Neural progenitor cell (in vitro differentiated cells): ENCODE data around the gene C1RL. TPM values are rescaled to one million over a fixed set of nuclear protein-coding genes. Genes with fewer than 3 reads are reported as not detected.
A peak's percentile ranks its signal among the peaks of the same experiment; 100 is the strongest.

Experiments used
- DNase-seq: peaks from one replicate; pipeline ENCODE4 v3.0.0-alpha.2; 2016; ENCODE audit warnings: low spot score
- H2AFZ ChIP-seq: fragments of 200-600 bp; sonication (generic); replicated peaks from 2 replicates; pipeline ENCODE4 v1.6.1; 2016; ENCODE audit warnings: antibody characterized with exemption
- H3F3A ChIP-seq: fragments of 200-600 bp; sonication (generic); 2 replicates; pipeline ENCODE4 v1.6.1; 2016; ENCODE audit warnings: antibody characterized with exemption, low read depth
- H3K27ac ChIP-seq: fragments of 200-600 bp; sonication (generic); 2 replicates; pipeline ENCODE4 v1.5.1; 2016; ENCODE audit warnings: mild to moderate bottlenecking
- H3K27me3 ChIP-seq: fragments of 200-600 bp; sonication (generic); 2 replicates; pipeline ENCODE4 v1.6.1; 2016; ENCODE audit warnings: mild to moderate bottlenecking, moderate library complexity
- H3K36me3 ChIP-seq: fragments of 200-600 bp; sonication (generic); 2 replicates; pipeline ENCODE4 v1.5.1; 2016
- H3K4me1 ChIP-seq: fragments of 200-600 bp; sonication (generic); 2 replicates; pipeline ENCODE4 v1.6.1; 2016; ENCODE audit warnings: mixed run types
- H3K4me2 ChIP-seq: fragments of 200-600 bp; sonication (generic); 2 replicates; pipeline ENCODE4 v1.6.1; 2016
- H3K4me3 ChIP-seq: fragments of 200-600 bp; sonication (generic); 2 replicates; pipeline ENCODE4 v1.5.1; 2016
- H3K79me2 ChIP-seq: fragments of 200-600 bp; sonication (generic); 2 replicates; pipeline ENCODE4 v1.6.1; 2016; ENCODE audit warnings: low read depth
- H3K9ac ChIP-seq: fragments of 200-600 bp; sonication (generic); 2 replicates; pipeline ENCODE4 v1.6.1; 2016
- H3K9me3 ChIP-seq: fragments of 200-600 bp; sonication (generic); 2 replicates; pipeline ENCODE4 v1.5.1; 2016; ENCODE audit warnings: low read depth
- H4K20me1 ChIP-seq: fragments of 200-600 bp; sonication (generic); 2 replicates; pipeline ENCODE4 v1.6.1; 2016; ENCODE audit warnings: low read depth
- H3K27ac Mint-ChIP-seq: 3 replicates; pipeline ENCODE4 v1.8.0; 2021; ENCODE audit warnings: mixed read lengths
- H3K27me3 Mint-ChIP-seq: 2 replicates; pipeline ENCODE4 v1.8.0; 2022; ENCODE audit warnings: low read depth, mild to moderate bottlenecking, inconsistent platforms, moderate library complexity, mixed read lengths; ENCODE audit not compliant: insufficient read depth
- H3K36me3 Mint-ChIP-seq: 3 replicates; pipeline ENCODE4 v1.8.0; 2021; ENCODE audit warnings: mixed read lengths
- H3K4me1 Mint-ChIP-seq: 3 replicates; pipeline ENCODE4 v1.8.0; 2021; ENCODE audit warnings: mixed read lengths
- H3K4me3 Mint-ChIP-seq: 3 replicates; pipeline ENCODE4 v1.8.0; 2021; ENCODE audit warnings: mild to moderate bottlenecking, moderate library complexity, mixed read lengths
- H3K9me3 Mint-ChIP-seq: 3 replicates; pipeline ENCODE4 v1.8.0; 2020; ENCODE audit warnings: mixed read lengths
- EZH2 ChIP-seq: fragments of 200-600 bp; sonication (generic); IDR thresholded peaks from 2 replicates; pipeline ENCODE4 v1.6.1; 2017; ENCODE audit warnings: antibody characterized with exemption, mild to moderate bottlenecking, moderate library complexity
- EZH2phosphoT487 ChIP-seq: fragments of 200-600 bp; sonication (generic); IDR thresholded peaks from 2 replicates; pipeline ENCODE4 v1.6.1; 2017; ENCODE audit warnings: antibody characterized with exemption
- total RNA-seq: library from RNA; depleted of rRNA; stranded (reverse); fragments of >200 nt; gene quantifications from 2 replicates; pipeline ENCODE4 v1.2.3, GENCODE V29; 2015; ENCODE audit warnings: low replicate concordance
- TF ChIP-seq, protein P1 (sequence below): fragments of 200-600 bp; sonication (generic); IDR thresholded peaks from 2 replicates; pipeline ENCODE4 v1.5.1; 2017; ENCODE audit warnings: antibody characterized with exemption, mild to moderate bottlenecking

The C1RL gene
- total RNA-seq, 1 donor from 2014 or later = 32.2 TPM

DNA sequence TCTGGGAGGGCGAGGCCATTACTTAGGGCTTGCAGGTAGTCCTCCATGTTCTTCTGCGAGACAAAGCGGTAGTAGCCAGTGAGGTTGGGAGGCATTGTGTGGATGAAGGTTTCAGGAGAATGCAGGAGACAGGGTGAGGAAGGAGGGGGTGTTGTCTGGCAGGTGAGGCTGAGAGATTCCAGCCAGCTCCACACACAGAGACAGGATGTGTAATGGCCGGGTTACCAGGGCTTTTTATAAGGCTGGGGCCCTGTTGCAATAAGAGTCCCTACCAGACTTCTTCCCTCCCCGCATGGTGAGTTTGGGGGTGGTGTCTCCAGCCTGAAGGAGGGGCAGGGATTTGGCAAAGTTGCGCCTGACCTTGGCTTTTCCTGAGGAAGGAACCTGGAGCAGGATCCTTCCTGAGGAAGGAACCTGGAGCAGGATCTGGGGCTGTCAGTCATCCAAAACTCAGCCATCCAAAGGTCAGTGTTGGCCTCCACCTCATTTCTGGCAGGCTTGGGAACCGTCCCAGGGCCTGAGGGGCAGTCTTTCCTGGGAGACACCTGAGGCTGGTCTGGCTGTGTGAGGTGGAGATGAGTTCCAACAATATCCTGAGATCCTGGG, 19.8 kb upstream of the C1RL start, which contains the start of gene RBP5:
RBP5 (minus strand) TSS at position 209 of the 606 bp plus-strand sequence; CDS start at position 95, 114 bp downstream.
- no peaks in the 10 kb centered on the region for H3K9me3 ChIP-seq
- H3K4me3 ChIP-seq = peak within 1 kb of the TSS; percentile 95
- TF ChIP-seq EZH2phosphoT487 (no peak), EZH2 (no peak)
- TF ChIP-seq, protein P1, sequence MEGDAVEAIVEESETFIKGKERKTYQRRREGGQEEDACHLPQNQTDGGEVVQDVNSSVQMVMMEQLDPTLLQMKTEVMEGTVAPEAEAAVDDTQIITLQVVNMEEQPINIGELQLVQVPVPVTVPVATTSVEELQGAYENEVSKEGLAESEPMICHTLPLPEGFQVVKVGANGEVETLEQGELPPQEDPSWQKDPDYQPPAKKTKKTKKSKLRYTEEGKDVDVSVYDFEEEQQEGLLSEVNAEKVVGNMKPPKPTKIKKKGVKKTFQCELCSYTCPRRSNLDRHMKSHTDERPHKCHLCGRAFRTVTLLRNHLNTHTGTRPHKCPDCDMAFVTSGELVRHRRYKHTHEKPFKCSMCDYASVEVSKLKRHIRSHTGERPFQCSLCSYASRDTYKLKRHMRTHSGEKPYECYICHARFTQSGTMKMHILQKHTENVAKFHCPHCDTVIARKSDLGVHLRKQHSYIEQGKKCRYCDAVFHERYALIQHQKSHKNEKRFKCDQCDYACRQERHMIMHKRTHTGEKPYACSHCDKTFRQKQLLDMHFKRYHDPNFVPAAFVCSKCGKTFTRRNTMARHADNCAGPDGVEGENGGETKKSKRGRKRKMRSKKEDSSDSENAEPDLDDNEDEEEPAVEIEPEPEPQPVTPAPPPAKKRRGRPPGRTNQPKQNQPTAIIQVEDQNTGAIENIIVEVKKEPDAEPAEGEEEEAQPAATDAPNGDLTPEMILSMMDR = no peak
- H3K4me2 ChIP-seq = peak within 1 kb of the TSS; percentile 92
- no peaks in the 10 kb centered on the region for H3K79me2 ChIP-seq
- DNase-seq = no peak
- H3F3A ChIP-seq = peaks cover 5% of the 10 kb centered on the region
- peak within 1 kb of the TSS; percentile 88 for H3K4me3 Mint-ChIP-seq
- no peak within 1 kb of the TSS for H3K9ac ChIP-seq
- H3K36me3 ChIP-seq = no peaks in the 10 kb centered on the region
- no peak within 1 kb of the TSS for H3K27ac ChIP-seq
- H3K27me3 Mint-ChIP-seq = peaks cover 18% of the 10 kb centered on the region
- H3K4me1 ChIP-seq = peaks cover 9% of the 10 kb centered on the region
- H3K27ac Mint-ChIP-seq = peak within 1 kb of the TSS; percentile 65
- peaks cover 26% of the 10 kb centered on the region for H3K27me3 ChIP-seq
- H3K36me3 Mint-ChIP-seq = peaks cover 4% of the 10 kb centered on the region
- peaks cover 32% of the 10 kb centered on the region for H3K4me1 Mint-ChIP-seq
- no peaks in the 10 kb centered on the region for H4K20me1 ChIP-seq
- H2AFZ ChIP-seq = peak within 1 kb of the TSS; percentile 100
- no peaks in the 10 kb centered on the region for H3K9me3 Mint-ChIP-seq

DNA sequence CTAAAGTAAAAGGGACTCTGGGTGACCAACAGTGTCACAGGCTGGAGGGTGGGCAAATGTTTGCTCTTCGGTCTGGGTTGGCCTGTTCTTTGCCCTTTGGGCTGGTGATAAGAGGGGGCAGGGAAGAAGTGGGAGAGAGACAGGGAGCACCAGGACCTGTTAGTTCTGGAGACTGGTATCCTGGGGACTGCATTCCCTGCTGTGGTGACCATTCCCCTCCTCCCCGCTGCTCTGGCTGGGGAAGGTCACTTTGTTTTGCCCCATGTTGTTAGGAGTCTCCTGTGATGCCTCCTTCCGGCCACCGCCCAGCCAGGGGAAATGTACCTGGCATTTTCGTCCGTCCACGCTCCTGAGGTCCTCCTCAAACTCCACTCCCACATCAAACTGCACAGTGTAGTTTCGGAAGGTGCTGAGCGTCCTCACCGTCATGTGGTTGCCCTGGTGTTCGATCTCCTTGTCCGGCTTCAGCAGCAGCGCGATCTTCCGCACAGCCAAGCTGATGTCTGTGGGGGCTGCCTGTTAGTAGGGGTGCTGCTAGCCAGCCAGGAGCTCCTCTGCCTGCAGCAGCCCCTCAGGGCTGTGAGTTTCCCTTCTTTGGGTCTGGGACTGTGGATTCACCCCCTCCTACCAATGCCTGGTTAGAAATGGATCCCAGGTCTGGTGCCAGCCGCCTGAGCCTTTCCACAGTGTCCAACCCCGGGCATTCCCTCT, 19.1 kb upstream of the C1RL start:
- no peak for DNase-seq
- TF ChIP-seq, protein P1 = no peak
- no peak for TF ChIP-seq EZH2
- no peak for TF ChIP-seq EZH2phosphoT487
- Histone ChIP-seq H3K4me2 (no peak overlapping the region), H3K79me2 (no peaks in the 10 kb centered on the region), H3F3A (peaks cover 5% of the 10 kb centered on the region), H3K9ac (no peak overlapping the region), H3K4me1 (peaks cover 9% of the 10 kb centered on the region), H3K4me3 (no peak overlapping the region), H3K27me3 (peaks cover 26% of the 10 kb centered on the region), H3K9me3 (no peaks in the 10 kb centered on the region), H3K27ac (no peak overlapping the region), H2AFZ (no peak overlapping the region), H3K36me3 (no peaks in the 10 kb centered on the region), H4K20me1 (no peaks in the 10 kb centered on the region)
- H3K27me3 Mint-ChIP-seq = peaks cover 16% of the 10 kb centered on the region
- H3K36me3 Mint-ChIP-seq = no peaks in the 10 kb centered on the region
- peak overlapping the region; percentile 88 for H3K4me3 Mint-ChIP-seq
- no peaks in the 10 kb centered on the region for H3K9me3 Mint-ChIP-seq
- H3K27ac Mint-ChIP-seq = no peak overlapping the region
- peaks cover 36% of the 10 kb centered on the region for H3K4me1 Mint-ChIP-seq

DNA sequence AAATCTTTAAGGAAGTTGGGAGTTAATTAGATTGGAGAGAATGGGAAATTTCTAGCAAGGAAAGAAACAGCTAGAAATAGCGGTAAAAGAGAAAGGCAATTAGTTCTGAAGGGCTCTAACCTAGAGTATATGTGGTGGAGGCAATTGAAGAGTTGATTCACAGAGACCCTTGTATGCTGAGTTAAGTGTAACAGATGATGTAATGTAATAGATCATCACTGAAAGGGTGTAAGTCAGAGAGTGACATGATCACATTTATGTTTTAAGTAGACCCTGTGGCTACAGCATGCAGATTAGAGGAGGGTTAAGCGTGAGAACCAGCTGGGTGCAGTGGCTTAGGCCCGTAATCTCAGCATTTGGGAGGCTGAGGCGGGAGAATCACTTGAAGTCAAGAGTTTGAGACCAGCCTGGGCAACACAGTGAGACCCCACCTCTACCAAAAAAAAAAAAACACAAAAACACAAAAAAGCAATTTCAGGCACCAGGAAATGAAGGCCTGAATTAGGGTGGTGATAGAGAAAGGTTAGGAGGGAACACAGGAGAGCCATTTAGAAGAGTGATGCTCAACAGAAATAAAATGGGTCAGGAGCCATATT, 16.7 kb upstream of the C1RL start:
- Histone ChIP-seq H3K27ac (no peak overlapping the region), H3K4me3 (no peak overlapping the region), H2AFZ (no peak overlapping the region), H3K9ac (no peak overlapping the region), H3K36me3 (no peaks in the 10 kb centered on the region), H4K20me1 (no peaks in the 10 kb centered on the region), H3K27me3 (peaks cover 20% of the 10 kb centered on the region), H3K4me1 (peaks cover 5% of the 10 kb centered on the region), H3F3A (no peaks in the 10 kb centered on the region), H3K79me2 (no peaks in the 10 kb centered on the region), H3K4me2 (no peak overlapping the region), H3K9me3 (no peaks in the 10 kb centered on the region)
- no peak for DNase-seq
- peaks cover 13% of the 10 kb centered on the region for H3K27me3 Mint-ChIP-seq
- TF ChIP-seq EZH2 = no peak
- TF ChIP-seq EZH2phosphoT487 = no peak
- no peak overlapping the region for H3K27ac Mint-ChIP-seq
- H3K36me3 Mint-ChIP-seq = no peaks in the 10 kb centered on the region
- peaks cover 16% of the 10 kb centered on the region for H3K4me1 Mint-ChIP-seq
- H3K9me3 Mint-ChIP-seq = no peaks in the 10 kb centered on the region
- H3K4me3 Mint-ChIP-seq = no peak overlapping the region
